Breast epithelium (tissue), 4 donors: ENCODE data around the gene ULK4. TPM values are rescaled to one million over a fixed set of nuclear protein-coding genes. Genes with fewer than 3 reads are reported as not detected.
A peak's percentile ranks its signal among the peaks of the same experiment; 100 is the strongest.

Experiments used
- DNase-seq, 2 donors: peaks; one replicate each; pipeline ENCODE4 v3.0.0-alpha.2; 2019; ENCODE audit warnings: low spot score in 2 of 2
- H3K27ac ChIP-seq, 2 donors: fragments of 200-600 bp; sonication (generic) in 1 of 2; one replicate each; pipeline ENCODE4 v1.5.1; 2016 to 2019; ENCODE audit warnings: mild to moderate bottlenecking in 1 of 2
- H3K27me3 ChIP-seq, 2 donors: fragments of 200-600 bp; sonication (generic) in 1 of 2; one replicate each; pipeline versions ENCODE4 v1.5.1 to v1.6.0; 2017 to 2019; ENCODE audit warnings: control low read depth in 1 of 2, mild to moderate bottlenecking in 1 of 2
- H3K36me3 ChIP-seq: fragments of 200-600 bp; one replicate; pipeline ENCODE4 v1.5.1; 2019
- H3K4me1 ChIP-seq, 2 donors: fragments of 200-600 bp; sonication (generic); one replicate each; pipeline ENCODE4 v1.5.1; 2016 to 2019; ENCODE audit warnings: control low read depth in 1 of 2
- H3K4me3 ChIP-seq, 3 donors: fragments of 200-600 bp; sonication (generic); 1 replicate in 2 of 3; 2 replicates in 1 of 3; pipeline ENCODE4 v1.5.1; 2016 to 2019; ENCODE audit warnings: mild to moderate bottlenecking in 3 of 3, moderate library complexity in 2 of 3
- H3K9me3 ChIP-seq, 2 donors: fragments of 200-600 bp; sonication (generic) in 1 of 2; one replicate each; pipeline ENCODE4 v1.5.1; 2016 to 2019; ENCODE audit warnings: control low read depth in 1 of 2
- CTCF ChIP-seq, 3 donors: fragments of 450-650 bp; IDR thresholded peaks; one replicate each; pipeline ENCODE4 v1.5.1; 2016 to 2017; ENCODE audit warnings: antibody characterized with exemption in 3 of 3, mild to moderate bottlenecking in 3 of 3, moderate library complexity in 3 of 3
- POLR2A ChIP-seq: fragments of 450-650 bp; IDR thresholded peaks from one replicate; pipeline ENCODE4 v1.6.1; 2016; ENCODE audit warnings: antibody characterized with exemption, mild to moderate bottlenecking, moderate library complexity
- POLR2AphosphoS5 ChIP-seq, 3 donors: sonication (generic); formaldehyde crosslinking; IDR thresholded peaks; one replicate each; pipeline ENCODE4 v1.6.1; 2017; ENCODE audit warnings: antibody characterized with exemption in 3 of 3
- intact Hi-C: fragments of 100-400 bp; cut with DNase I; formaldehyde crosslinking; loops from one replicate; pipeline ENCODE4 v1.15.1; 2023; ENCODE audit warnings: low total_unique reads
- total RNA-seq, 3 donors: library from RNA; depleted of rRNA; stranded (reverse); fragments of >200 nt; gene quantifications; one replicate each; pipeline ENCODE4 v1.1.0, GENCODE V29; 2016

Gene ULK4
- total RNA-seq, 3 donors from 2014 or later = 23.0 to 52.8 (median 31.8) TPM

GRCh38 chr3:41912280-41912679 lies 49.6 kb downstream of the ULK4 start:
- DNase-seq = no peak
- H3K4me3 ChIP-seq = no peak overlapping the region
- intact Hi-C loops = no loop called here
- no peaks in the 10 kb centered on the region for H3K27me3 ChIP-seq
- TF ChIP-seq POLR2A = no peak
- no peak for TF ChIP-seq CTCF (IDR thresholded peaks at IDR 0.05)
- no peak for TF ChIP-seq POLR2AphosphoS5 (IDR thresholded peaks at IDR 0.05)
- no peaks in the 10 kb centered on the region for H3K36me3 ChIP-seq
- no peaks in the 10 kb centered on the region for H3K4me1 ChIP-seq
- no peak overlapping the region for H3K27ac ChIP-seq
- no peaks in the 10 kb centered on the region for H3K9me3 ChIP-seq

GRCh38 chr3:41907330-41908073 lies 54.4 kb downstream of the ULK4 start:
- H3K4me3 ChIP-seq = no peak overlapping the region
- TF ChIP-seq POLR2AphosphoS5 (IDR thresholded peaks at IDR 0.05) (no peak), CTCF (IDR thresholded peaks at IDR 0.05) (no peak), POLR2A (no peak)
- H3K27me3 ChIP-seq = no peaks in the 10 kb centered on the region
- intact Hi-C loops = loop anchor here (5.0 kb wide), 1 partner anchor 325 kb away; no protein-coding TSS in a partner anchor
- DNase-seq = no peak
- H3K4me1 ChIP-seq = no peaks in the 10 kb centered on the region
- no peaks in the 10 kb centered on the region for H3K9me3 ChIP-seq
- H3K36me3 ChIP-seq = no peaks in the 10 kb centered on the region
- no peak overlapping the region for H3K27ac ChIP-seq

- H3K9me3 ChIP-seq = no peaks in the 10 kb centered on the region
- TF ChIP-seq CTCF (IDR thresholded peaks at IDR 0.05) = no peak
- TF ChIP-seq POLR2AphosphoS5 (IDR thresholded peaks at IDR 0.05) = no peak
- no peak for TF ChIP-seq POLR2A
- H3K36me3 ChIP-seq = no peaks in the 10 kb centered on the region
- intact Hi-C loops = no loop called here
- no peaks in the 10 kb centered on the region for H3K4me1 ChIP-seq
- no peak overlapping the region for H3K4me3 ChIP-seq
- H3K27ac ChIP-seq = no peak overlapping the region
- no peaks in the 10 kb centered on the region for H3K27me3 ChIP-seq
- DNase-seq = no peak
These were observed 61.6 kb downstream of the ULK4 start for GRCh38 chr3:41900265-41900664.

- Histone ChIP-seq H3K36me3 (no peaks in the 10 kb centered on the region), H3K4me3 (no peak overlapping the region), H3K27ac (no peak overlapping the region), H3K4me1 (no peaks in the 10 kb centered on the region), H3K27me3 (no peaks in the 10 kb centered on the region), H3K9me3 (no peaks in the 10 kb centered on the region)
- no peak for TF ChIP-seq POLR2AphosphoS5 (IDR thresholded peaks at IDR 0.05)
- TF ChIP-seq CTCF (IDR thresholded peaks at IDR 0.05) = no peak
- no peak for TF ChIP-seq POLR2A
- intact Hi-C loops = no loop called here
- DNase-seq = no peak
These were observed 63.3 kb downstream of the ULK4 start for GRCh38 chr3:41898631-41899030.

GRCh38 chr3:41893977-41894376 lies 67.9 kb downstream of the ULK4 start:
- H3K36me3 ChIP-seq = no peaks in the 10 kb centered on the region
- H3K4me3 ChIP-seq = no peak overlapping the region
- TF ChIP-seq POLR2AphosphoS5 (IDR thresholded peaks at IDR 0.05) = no peak
- TF ChIP-seq POLR2A = no peak
- peak in 2 of 3 donors; percentile 45 to 46 for TF ChIP-seq CTCF (IDR thresholded peaks at IDR 0.05)
- no peaks in the 10 kb centered on the region for H3K4me1 ChIP-seq
- intact Hi-C loops = no loop called here
- DNase-seq = no peak
- no peak overlapping the region for H3K27ac ChIP-seq
- no peaks in the 10 kb centered on the region for H3K27me3 ChIP-seq
- H3K9me3 ChIP-seq = no peaks in the 10 kb centered on the region
